ENCODE results near the gene CHRND. TPM values are rescaled to one million over a fixed set of nuclear protein-coding genes. Genes with fewer than 3 reads are reported as not detected.
A peak's percentile ranks its signal among the peaks of the same experiment; 100 is the strongest.

Gene CHRND
- total RNA-seq, 2 experiments from 2014 or later: not detected

DNA sequence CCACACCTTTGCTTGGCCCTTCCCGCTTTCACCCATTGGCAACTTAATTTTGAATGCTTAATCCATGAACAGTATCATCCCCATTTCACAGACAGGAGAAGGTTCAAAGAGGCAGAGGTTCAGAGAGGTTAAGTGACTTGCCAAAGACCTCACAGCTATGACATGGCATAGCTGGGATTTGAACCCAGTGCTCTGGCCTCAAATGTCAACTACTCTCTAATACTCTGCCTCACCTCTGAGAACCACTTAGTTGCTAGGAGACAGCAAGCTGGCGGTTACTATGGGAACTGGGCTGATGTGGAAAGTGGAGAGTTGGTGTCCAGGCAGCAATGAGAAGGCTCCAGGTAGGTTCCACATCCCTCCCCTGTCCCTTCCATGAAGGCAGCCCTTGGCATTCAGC, 21.5 kb upstream of the CHRND start:
- H3K27me3 Mint-ChIP-seq: peaks cover 37% of the 10 kb centered on the region
- H3K4me3 Mint-ChIP-seq: no peak overlapping the region
- ATAC-seq (ENCODE audit: low read depth): no peak
- POLR2A ChIA-PET: no interaction called here
- H3K27ac Mint-ChIP-seq: no peak overlapping the region
- no peak for DNase-seq
- H3K9me3 Mint-ChIP-seq: no peaks in the 10 kb centered on the region
- H3K4me1 Mint-ChIP-seq: peaks cover 4% of the 10 kb centered on the region
- no peaks in the 10 kb centered on the region for H3K36me3 Mint-ChIP-seq

DNA sequence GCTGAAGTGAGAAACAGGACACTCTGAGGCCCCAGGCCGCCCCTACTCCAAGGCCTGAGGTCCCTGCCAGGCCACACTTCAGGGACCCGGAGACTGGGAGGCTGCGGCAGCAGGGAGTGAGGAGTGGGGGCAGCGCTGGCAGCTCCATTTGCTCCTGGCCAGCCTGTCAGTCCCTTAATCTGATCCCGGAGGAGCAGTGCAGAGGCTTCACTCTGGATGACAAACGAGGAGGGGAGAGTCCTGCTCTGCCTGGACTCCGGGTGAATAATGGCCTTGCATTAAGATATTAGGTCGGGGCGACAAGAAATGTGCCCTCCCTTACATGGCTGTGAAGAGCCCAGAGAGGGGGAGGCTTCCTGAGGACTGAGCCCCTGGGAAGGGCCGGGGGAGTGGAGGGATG, 20.1 kb upstream of the CHRND start:
- Mint-ChIP-seq H3K4me1 (peaks cover 4% of the 10 kb centered on the region), H3K27ac (no peak overlapping the region), H3K36me3 (no peaks in the 10 kb centered on the region), H3K9me3 (no peaks in the 10 kb centered on the region), H3K4me3 (no peak overlapping the region), H3K27me3 (peaks cover 35% of the 10 kb centered on the region)
- POLR2A ChIA-PET: no interaction called here
- ATAC-seq (ENCODE audit: low read depth) (no peak), DNase-seq (no peak)

DNA sequence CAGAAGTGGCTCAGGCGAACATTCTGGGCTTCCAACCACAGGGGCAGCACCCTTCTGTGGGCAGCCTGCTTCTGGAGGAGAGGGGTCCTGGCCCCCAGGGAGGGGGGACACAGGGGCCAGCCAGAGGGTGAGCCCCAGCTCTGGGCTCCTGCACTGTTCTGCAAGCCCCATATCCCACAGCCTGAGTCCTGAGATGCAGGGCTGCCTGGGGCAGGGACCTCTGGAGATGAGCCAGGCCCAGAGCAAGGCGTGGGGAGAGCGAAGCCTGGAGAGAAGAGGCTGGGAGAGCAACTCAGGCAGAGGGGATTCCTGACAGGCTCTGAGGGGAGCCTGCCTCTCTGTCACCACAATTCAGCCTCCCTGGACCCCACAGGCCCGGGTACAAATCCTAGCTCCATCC, 19.3 kb upstream of the CHRND start:
- ATAC-seq (ENCODE audit: low read depth) (no peak), DNase-seq (no peak)
- Mint-ChIP-seq H3K4me1 (peaks cover 4% of the 10 kb centered on the region), H3K27ac (no peak overlapping the region), H3K4me3 (no peak overlapping the region), H3K9me3 (no peaks in the 10 kb centered on the region), H3K27me3 (peaks cover 32% of the 10 kb centered on the region), H3K36me3 (no peaks in the 10 kb centered on the region)
- POLR2A ChIA-PET: no interaction called here

DNA sequence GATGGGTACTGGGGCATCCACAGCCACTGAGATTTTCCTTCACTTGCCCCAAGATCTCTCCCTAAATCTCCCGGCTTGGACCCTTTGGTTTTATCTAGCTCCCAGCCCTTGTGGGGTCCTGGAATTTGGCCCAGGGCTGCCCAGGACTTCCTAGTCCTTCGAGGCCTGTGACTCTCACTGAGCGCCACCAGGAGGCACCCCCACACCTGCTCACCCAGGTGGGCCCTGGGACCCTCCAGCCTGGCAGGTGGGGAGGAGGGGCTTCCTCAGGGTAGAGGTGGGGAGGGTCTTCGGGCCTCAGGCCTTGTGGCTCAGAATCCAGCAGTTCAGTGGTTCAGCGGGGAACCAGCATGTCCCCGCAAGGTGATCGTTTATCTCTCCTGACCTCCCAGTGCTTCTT, 17.7 kb upstream of the CHRND start:
- no peak for DNase-seq
- POLR2A ChIA-PET: no interaction called here
- no peaks in the 10 kb centered on the region for H3K36me3 Mint-ChIP-seq
- no peaks in the 10 kb centered on the region for H3K4me1 Mint-ChIP-seq
- no peak for ATAC-seq (ENCODE audit: low read depth)
- peaks cover 24% of the 10 kb centered on the region for H3K27me3 Mint-ChIP-seq
- no peaks in the 10 kb centered on the region for H3K9me3 Mint-ChIP-seq
- no peak overlapping the region for H3K4me3 Mint-ChIP-seq
- H3K27ac Mint-ChIP-seq: no peak overlapping the region

DNA sequence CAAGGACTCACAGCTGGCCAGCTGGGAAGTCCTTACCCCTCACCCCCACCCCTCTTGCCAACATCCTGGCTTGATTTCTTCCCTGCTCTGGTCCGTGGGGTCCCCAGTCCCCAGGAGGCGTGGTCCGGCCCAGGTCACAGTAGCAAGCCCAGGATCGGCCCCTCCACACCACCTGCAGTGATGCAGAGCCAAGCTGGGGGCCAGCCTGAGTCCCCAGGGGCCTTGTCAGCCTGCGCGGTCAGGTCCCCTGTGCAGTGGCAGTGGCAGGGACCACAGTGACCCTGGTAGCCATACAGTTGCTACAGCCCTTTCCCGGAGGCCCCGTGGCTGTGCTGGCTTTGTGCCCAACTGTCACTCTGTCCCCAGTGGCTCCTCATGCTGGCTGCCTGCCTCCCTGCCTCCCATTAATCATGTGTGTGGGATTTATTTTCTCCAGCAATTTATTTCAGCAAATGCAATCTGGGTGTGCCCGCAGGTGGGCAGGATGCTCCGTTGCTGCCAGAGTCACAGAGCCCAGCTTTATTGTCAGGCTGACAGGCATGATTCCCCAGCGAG, 14.5 kb upstream of the CHRND start:
- peaks cover 10% of the 10 kb centered on the region for H3K27me3 Mint-ChIP-seq
- no peak for ATAC-seq (ENCODE audit: low read depth)
- no peaks in the 10 kb centered on the region for H3K36me3 Mint-ChIP-seq
- H3K4me3 Mint-ChIP-seq: no peak overlapping the region
- no peaks in the 10 kb centered on the region for H3K9me3 Mint-ChIP-seq
- H3K27ac Mint-ChIP-seq: no peak overlapping the region
- H3K4me1 Mint-ChIP-seq: no peaks in the 10 kb centered on the region
- POLR2A ChIA-PET: no interaction called here
- no peak for DNase-seq

DNA sequence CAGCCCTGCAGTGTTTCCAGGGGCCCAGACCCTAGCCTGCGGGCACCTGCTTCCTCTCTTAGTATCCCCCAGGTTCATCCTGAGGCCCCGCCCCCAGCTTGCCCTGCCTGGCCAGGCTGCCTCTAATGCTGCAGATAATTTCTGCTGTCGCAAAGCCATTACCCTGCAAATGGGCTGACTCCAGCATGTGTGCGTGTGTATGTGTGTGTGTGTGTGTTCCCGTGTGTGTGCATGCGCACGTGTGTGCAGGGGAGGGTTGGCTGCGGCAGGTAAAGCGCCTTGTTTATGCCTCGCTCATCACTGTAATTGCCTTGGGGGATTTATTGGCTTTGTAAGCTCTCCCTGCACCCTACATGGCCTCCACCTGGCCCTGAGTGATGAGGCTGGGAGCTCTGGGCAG, 13.4 kb upstream of the CHRND start:
- Mint-ChIP-seq H3K27me3 (peaks cover 10% of the 10 kb centered on the region), H3K27ac (no peak overlapping the region), H3K9me3 (no peaks in the 10 kb centered on the region), H3K4me1 (no peaks in the 10 kb centered on the region), H3K4me3 (no peak overlapping the region), H3K36me3 (no peaks in the 10 kb centered on the region)
- no peak for ATAC-seq (ENCODE audit: low read depth)
- POLR2A ChIA-PET: no interaction called here
- no peak for DNase-seq

DNA sequence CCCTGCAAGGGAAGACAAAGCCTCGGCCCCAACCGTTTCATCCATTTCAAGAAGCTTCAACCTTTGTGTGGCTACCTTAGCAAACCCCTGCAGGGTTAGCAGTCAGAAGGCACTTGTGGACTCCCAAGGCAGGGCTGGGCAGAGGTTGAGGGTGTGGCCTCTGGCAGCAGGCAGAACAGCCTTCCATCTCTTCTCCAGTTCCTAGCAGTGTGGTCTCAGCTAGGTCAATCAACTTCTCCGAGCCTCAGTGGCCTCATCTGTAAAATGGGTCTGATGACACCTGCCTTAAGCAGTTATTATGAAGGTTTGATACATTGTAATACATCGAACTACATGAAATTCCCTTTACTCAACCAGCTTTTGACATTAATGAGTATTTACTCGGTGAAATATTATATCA, 12.6 kb upstream of the CHRND start:
- H3K27me3 Mint-ChIP-seq: peaks cover 10% of the 10 kb centered on the region
- H3K9me3 Mint-ChIP-seq: no peaks in the 10 kb centered on the region
- no peak overlapping the region for H3K27ac Mint-ChIP-seq
- no peaks in the 10 kb centered on the region for H3K4me1 Mint-ChIP-seq
- no peak for ATAC-seq (ENCODE audit: low read depth)
- no peak for DNase-seq
- H3K4me3 Mint-ChIP-seq: no peak overlapping the region
- POLR2A ChIA-PET: no interaction called here
- H3K36me3 Mint-ChIP-seq: no peaks in the 10 kb centered on the region

DNA sequence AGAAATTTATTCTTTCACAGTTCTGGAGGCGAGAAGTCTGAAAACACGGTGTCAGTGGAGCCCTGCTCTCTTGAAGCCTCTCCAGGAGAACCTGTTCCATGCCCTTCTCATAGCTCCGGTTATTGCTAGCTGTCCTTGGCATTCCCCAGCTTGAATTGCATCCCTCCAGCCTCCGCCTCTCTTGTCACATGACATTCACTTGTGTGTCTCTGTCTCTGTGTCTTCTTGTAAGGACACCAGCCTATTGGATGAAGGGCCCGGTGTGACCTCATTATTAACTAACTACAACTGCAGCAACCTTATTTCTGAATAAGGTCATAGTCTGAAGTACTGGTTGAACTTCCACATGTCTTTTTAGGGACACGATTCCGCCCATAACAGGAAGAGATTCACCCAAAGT, 10.3 kb upstream of the CHRND start:
- Mint-ChIP-seq H3K27ac (no peak overlapping the region), H3K27me3 (peaks cover 13% of the 10 kb centered on the region), H3K36me3 (no peaks in the 10 kb centered on the region), H3K4me1 (no peaks in the 10 kb centered on the region), H3K9me3 (no peaks in the 10 kb centered on the region), H3K4me3 (no peak overlapping the region)
- POLR2A ChIA-PET: interaction anchor here (0.7 kb wide), 1 partner anchor 26 kb away, joined by 3 read pairs; no protein-coding TSS in a partner anchor
- DNase-seq: no peak
- no peak for ATAC-seq (ENCODE audit: low read depth)

DNA sequence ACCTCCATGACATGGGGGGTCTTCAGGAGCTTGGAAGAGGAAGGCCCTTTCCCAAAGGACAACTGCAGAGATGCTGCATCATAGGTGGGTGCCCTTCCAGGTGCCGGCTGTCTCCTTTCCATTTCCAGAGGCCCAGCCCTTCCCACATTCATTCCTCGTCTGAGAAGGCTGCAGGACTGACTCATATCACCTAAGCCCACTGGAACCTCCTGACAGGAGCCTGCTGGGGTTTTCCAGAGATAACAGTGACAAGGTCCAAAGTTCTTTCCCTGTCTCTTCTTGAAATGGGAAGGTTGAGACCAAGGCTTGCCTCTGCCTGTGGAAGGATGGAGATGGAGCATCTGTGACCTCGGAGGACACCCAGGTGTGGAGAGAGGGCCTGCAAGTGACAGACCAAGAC, 9.4 kb upstream of the CHRND start:
- H3K4me3 Mint-ChIP-seq: no peak overlapping the region
- DNase-seq (no peak), ATAC-seq (ENCODE audit: low read depth) (no peak)
- peaks cover 19% of the 10 kb centered on the region for H3K27me3 Mint-ChIP-seq
- H3K36me3 Mint-ChIP-seq: no peaks in the 10 kb centered on the region
- H3K4me1 Mint-ChIP-seq: peaks cover 2% of the 10 kb centered on the region
- POLR2A ChIA-PET: interaction anchor here (0.7 kb wide), 1 partner anchor 25 kb away, joined by 3 read pairs; no protein-coding TSS in a partner anchor
- H3K9me3 Mint-ChIP-seq: no peaks in the 10 kb centered on the region
- no peak overlapping the region for H3K27ac Mint-ChIP-seq

DNA sequence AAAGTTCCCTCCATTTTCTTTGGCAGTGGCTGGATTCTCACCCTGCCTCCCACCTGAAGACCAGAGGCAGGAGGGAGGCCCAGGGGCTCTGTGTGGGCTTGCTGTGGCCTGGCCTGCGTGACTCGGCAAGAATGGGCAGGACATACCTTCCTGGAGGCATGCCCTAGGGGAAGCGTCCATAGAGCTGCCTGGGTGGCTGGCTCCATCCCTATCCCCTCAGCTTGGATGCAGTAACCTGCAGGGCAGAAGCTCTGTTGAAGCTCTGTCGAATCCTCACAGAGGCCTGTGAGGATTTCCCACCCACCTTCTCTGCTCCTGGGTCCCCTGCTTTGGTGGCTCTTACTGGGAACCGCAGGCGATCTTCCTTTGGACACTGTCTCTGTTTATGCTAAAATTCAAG, 7.1 kb upstream of the CHRND start:
- H3K27me3 Mint-ChIP-seq: peaks cover 25% of the 10 kb centered on the region
- H3K36me3 Mint-ChIP-seq: no peaks in the 10 kb centered on the region
- POLR2A ChIA-PET: no interaction called here
- peaks cover 2% of the 10 kb centered on the region for H3K4me1 Mint-ChIP-seq
- H3K4me3 Mint-ChIP-seq: no peak overlapping the region
- ATAC-seq (ENCODE audit: low read depth): no peak
- DNase-seq: no peak
- no peak overlapping the region for H3K27ac Mint-ChIP-seq
- H3K9me3 Mint-ChIP-seq: no peaks in the 10 kb centered on the region

DNA sequence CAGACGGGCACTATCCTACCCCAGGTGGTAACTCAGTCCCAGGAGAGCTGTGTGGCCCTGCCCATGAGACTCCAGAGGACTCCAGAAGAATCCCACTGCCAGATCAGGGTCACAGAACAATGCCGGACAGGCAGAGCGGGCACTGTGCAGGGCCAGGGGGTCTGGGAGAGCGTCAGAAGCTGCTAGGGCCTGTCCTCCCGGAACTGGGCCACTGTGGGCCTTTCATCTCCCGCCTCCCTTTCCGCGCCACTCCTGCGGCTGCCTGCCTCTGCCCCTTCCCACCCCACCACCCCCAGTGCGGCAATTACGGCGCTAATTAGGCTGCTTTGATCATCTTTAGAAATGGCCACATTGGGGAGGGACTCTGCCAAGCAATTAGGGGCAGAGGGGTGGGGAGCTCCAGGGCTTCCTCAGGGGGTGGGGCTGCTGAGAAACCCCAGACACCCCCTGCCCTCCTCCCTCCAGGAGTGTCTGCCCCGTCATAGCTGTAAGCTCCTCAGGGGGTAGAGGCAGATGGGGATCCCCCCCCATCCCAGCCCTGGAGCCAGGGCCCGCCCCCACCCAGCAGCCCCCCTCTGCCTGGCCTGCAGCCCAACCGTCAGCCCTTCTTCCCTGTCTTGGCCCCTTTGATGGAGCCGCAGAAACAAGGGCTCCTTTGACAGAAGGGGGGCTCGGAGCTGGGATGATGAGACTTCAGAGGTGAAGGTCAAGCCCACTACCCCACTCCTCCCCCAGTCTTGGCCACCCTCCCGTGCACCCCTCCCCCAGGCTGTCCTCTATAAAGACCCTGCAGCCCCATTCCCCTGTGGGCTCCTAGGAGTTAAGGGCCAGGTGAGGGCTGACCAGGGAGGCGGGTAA, 6.2 kb upstream of the CHRND start, which contains the start of gene PRSS56:
TSS of gene PRSS56 (plus strand) at position 808 of the 858 bp plus-strand sequence. CDS start 211 bp downstream, outside the sequence.
- no peak within 1 kb of the TSS for H3K4me3 Mint-ChIP-seq
- no peak within 1 kb of the TSS for H3K27ac Mint-ChIP-seq
- no peak for ATAC-seq (ENCODE audit: low read depth)
- DNase-seq: no peak
- no peaks in the 10 kb centered on the region for H3K9me3 Mint-ChIP-seq
- no peaks in the 10 kb centered on the region for H3K36me3 Mint-ChIP-seq
- H3K27me3 Mint-ChIP-seq: peaks cover 31% of the 10 kb centered on the region
- POLR2A ChIA-PET: no interaction called here
- H3K4me1 Mint-ChIP-seq: peaks cover 4% of the 10 kb centered on the region

DNA sequence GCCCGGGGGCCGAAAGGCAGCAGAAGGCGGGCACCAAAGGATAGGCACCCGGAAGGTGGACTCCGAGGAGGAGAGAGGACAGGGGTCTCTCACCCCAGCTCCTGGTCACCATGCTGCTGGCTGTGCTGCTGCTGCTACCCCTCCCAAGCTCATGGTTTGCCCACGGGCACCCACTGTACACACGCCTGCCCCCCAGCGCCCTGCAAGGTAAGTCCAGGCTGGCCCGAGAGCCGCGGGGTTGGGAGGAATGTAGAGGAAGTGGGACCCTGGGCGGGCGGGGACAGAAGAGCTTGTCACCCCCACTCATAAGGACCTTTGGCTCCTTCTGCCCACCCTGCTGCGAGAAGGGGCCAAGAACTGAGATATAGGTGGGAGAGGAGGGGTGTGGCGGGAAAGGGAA, 5.5 kb upstream of the CHRND start:
- ATAC-seq (ENCODE audit: low read depth) (no peak), DNase-seq (no peak)
- peaks cover 4% of the 10 kb centered on the region for H3K4me1 Mint-ChIP-seq
- no peaks in the 10 kb centered on the region for H3K9me3 Mint-ChIP-seq
- peaks cover 32% of the 10 kb centered on the region for H3K27me3 Mint-ChIP-seq
- no peaks in the 10 kb centered on the region for H3K36me3 Mint-ChIP-seq
- no peak overlapping the region for H3K4me3 Mint-ChIP-seq
- no peak overlapping the region for H3K27ac Mint-ChIP-seq
- POLR2A ChIA-PET: no interaction called here

DNA sequence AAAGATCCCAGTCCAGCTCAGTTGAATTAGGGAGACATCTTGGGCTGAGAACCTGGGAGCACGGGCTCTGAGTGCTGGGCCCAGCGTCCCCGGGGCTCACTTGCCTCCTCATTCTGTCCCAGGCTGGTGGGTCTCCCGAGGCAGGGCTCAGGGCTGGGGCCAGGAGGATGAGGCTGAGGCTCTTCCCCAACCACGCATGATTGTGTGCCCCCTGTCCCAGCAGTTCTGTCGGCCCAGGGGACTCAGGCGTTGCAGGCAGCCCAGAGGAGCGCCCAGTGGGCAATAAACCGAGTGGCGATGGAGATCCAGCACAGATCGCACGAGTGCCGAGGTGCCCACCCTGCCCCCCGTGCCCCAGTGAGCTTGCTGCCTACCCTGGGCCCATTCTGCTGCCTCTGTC, 4.9 kb upstream of the CHRND start:
- ATAC-seq (ENCODE audit: low read depth): no peak
- no peak for DNase-seq
- Mint-ChIP-seq H3K9me3 (no peaks in the 10 kb centered on the region), H3K4me1 (peaks cover 4% of the 10 kb centered on the region), H3K36me3 (no peaks in the 10 kb centered on the region), H3K4me3 (no peak overlapping the region), H3K27me3 (peaks cover 31% of the 10 kb centered on the region), H3K27ac (no peak overlapping the region)
- POLR2A ChIA-PET: no interaction called here

DNA sequence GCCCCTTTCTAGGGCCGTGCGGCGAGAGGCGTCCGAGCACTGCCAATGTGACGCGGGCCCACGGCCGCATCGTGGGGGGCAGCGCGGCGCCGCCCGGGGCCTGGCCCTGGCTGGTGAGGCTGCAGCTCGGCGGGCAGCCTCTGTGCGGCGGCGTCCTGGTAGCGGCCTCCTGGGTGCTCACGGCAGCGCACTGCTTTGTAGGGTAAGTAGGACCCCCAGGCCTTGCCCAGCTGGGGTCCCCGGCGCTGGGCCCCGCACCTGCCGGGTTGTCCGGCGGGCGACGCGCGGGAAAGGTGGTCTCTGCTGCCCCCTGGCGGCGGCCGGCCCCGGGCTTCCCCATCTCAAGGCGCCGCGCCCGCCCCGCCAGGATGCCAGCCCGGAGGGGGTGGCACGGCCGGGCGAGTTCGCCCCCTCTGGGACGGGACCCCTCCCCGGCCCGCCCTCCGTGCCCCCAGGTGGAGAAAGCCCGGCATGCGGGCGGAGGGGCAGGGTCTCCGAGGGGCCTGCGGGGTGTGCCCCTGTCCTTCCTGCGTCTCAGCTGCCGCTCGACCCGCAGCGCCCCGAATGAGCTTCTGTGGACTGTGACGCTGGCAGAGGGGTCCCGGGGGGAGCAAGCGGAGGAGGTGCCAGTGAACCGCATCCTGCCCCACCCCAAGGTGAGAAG, 3.9 kb upstream of the CHRND start:
- ATAC-seq (ENCODE audit: low read depth): peak; percentile 67
- no peak overlapping the region for H3K4me3 Mint-ChIP-seq
- DNase-seq: peak; percentile 86
- no peak overlapping the region for H3K27ac Mint-ChIP-seq
- peaks cover 28% of the 10 kb centered on the region for H3K27me3 Mint-ChIP-seq
- POLR2A ChIA-PET: interaction anchor here (0.6 kb wide), 1 partner anchor 49 kb away, joined by 3 read pairs; no protein-coding TSS in a partner anchor
- H3K36me3 Mint-ChIP-seq: no peaks in the 10 kb centered on the region
- no peaks in the 10 kb centered on the region for H3K9me3 Mint-ChIP-seq
- H3K4me1 Mint-ChIP-seq: peaks cover 4% of the 10 kb centered on the region
